ENCODE results near the gene COL23A1.

Gene COL23A1

GRCh38 chr5:178223828-178224335, 366.3 kb downstream of the COL23A1 start:
- Mint-ChIP-seq H3K36me3 (ENCODE audit: low read depth) (peaks cover 98% of the 10 kb centered on the region), H3K4me3 (no peak overlapping the region), H3K9me3 (no peaks in the 10 kb centered on the region), H3K4me1 (ENCODE audit: low read depth) (peaks cover 39% of the 10 kb centered on the region), H3K27me3 (no peaks in the 10 kb centered on the region), H3K27ac (peak overlapping the region; percentile 61)
- DNase-seq, result no peak

- Mint-ChIP-seq H3K27me3 (no peaks in the 10 kb centered on the region), H3K4me1 (ENCODE audit: low read depth) (peaks cover 33% of the 10 kb centered on the region), H3K9me3 (no peaks in the 10 kb centered on the region), H3K36me3 (ENCODE audit: low read depth) (peaks cover 98% of the 10 kb centered on the region), H3K27ac (peak overlapping the region; percentile 61), H3K4me3 (no peak overlapping the region)
- DNase-seq, result no peak
Measured at GRCh38 chr5:178223196-178223773, 366.9 kb downstream of the COL23A1 start.

GRCh38 chr5:178222292-178222691, 367.9 kb downstream of the COL23A1 start:
- Mint-ChIP-seq H3K4me1 (ENCODE audit: low read depth) (peaks cover 24% of the 10 kb centered on the region), H3K36me3 (ENCODE audit: low read depth) (peaks cover 94% of the 10 kb centered on the region), H3K4me3 (no peak overlapping the region)

GRCh38 chr5:178221853-178222252, 368.3 kb downstream of the COL23A1 start:
- H3K4me1 Mint-ChIP-seq (ENCODE audit: low read depth), result peaks cover 20% of the 10 kb centered on the region
- H3K27me3 Mint-ChIP-seq, result no peaks in the 10 kb centered on the region
- H3K4me3 Mint-ChIP-seq, result no peak overlapping the region
- peak overlapping the region; percentile 80 for H3K27ac Mint-ChIP-seq
- H3K9me3 Mint-ChIP-seq, result no peaks in the 10 kb centered on the region
- peaks cover 94% of the 10 kb centered on the region for H3K36me3 Mint-ChIP-seq (ENCODE audit: low read depth)
- no peak for DNase-seq

More at GRCh38 chr5:178222292-178222691, 367.9 kb downstream of the COL23A1 start:
- Mint-ChIP-seq H3K27ac (peak overlapping the region; percentile 80), H3K27me3 (no peaks in the 10 kb centered on the region), H3K9me3 (no peaks in the 10 kb centered on the region)
- DNase-seq, result no peak

- Mint-ChIP-seq H3K36me3 (ENCODE audit: low read depth) (peaks cover 94% of the 10 kb centered on the region), H3K4me3 (no peak overlapping the region), H3K27ac (peak overlapping the region; percentile 80), H3K27me3 (no peaks in the 10 kb centered on the region), H3K9me3 (no peaks in the 10 kb centered on the region), H3K4me1 (ENCODE audit: low read depth) (peaks cover 21% of the 10 kb centered on the region)
- DNase-seq, result no peak
Measured at GRCh38 chr5:178221282-178221681, 368.9 kb downstream of the COL23A1 start.

- H3K27me3 Mint-ChIP-seq, result no peaks in the 10 kb centered on the region
- H3K9me3 Mint-ChIP-seq, result no peaks in the 10 kb centered on the region
- DNase-seq, result no peak
- peaks cover 23% of the 10 kb centered on the region for H3K4me1 Mint-ChIP-seq (ENCODE audit: low read depth)
- H3K4me3 Mint-ChIP-seq, result no peak overlapping the region
- no peak overlapping the region for H3K27ac Mint-ChIP-seq
- H3K36me3 Mint-ChIP-seq (ENCODE audit: low read depth), result peaks cover 96% of the 10 kb centered on the region
Measured at GRCh38 chr5:178218827-178219226, 371.4 kb downstream of the COL23A1 start.

- Mint-ChIP-seq H3K4me1 (ENCODE audit: low read depth) (peaks cover 27% of the 10 kb centered on the region), H3K27ac (peak overlapping the region; percentile 32), H3K9me3 (no peaks in the 10 kb centered on the region), H3K4me3 (no peak overlapping the region), H3K27me3 (no peaks in the 10 kb centered on the region), H3K36me3 (ENCODE audit: low read depth) (peaks cover 96% of the 10 kb centered on the region)
- DNase-seq, result no peak
Measured at GRCh38 chr5:178218237-178218776, 371.9 kb downstream of the COL23A1 start.

- H3K27ac Mint-ChIP-seq, result peak overlapping the region; percentile 94
- H3K36me3 Mint-ChIP-seq (ENCODE audit: low read depth), result peaks cover 96% of the 10 kb centered on the region
- no peak overlapping the region for H3K4me3 Mint-ChIP-seq
Measured at GRCh38 chr5:178216779-178217178, 373.4 kb downstream of the COL23A1 start.

GRCh38 chr5:178216088-178216534, 374.1 kb downstream of the COL23A1 start:
- Mint-ChIP-seq H3K9me3 (no peaks in the 10 kb centered on the region), H3K27ac (peak overlapping the region; percentile 94), H3K27me3 (no peaks in the 10 kb centered on the region), H3K4me3 (no peak overlapping the region), H3K4me1 (ENCODE audit: low read depth) (peaks cover 16% of the 10 kb centered on the region), H3K36me3 (ENCODE audit: low read depth) (peaks cover 96% of the 10 kb centered on the region)
- DNase-seq, result no peak

More at GRCh38 chr5:178216779-178217178, 373.4 kb downstream of the COL23A1 start:
- Mint-ChIP-seq H3K9me3 (no peaks in the 10 kb centered on the region), H3K27me3 (no peaks in the 10 kb centered on the region), H3K4me1 (ENCODE audit: low read depth) (peaks cover 23% of the 10 kb centered on the region)
- no peak for DNase-seq

- no peaks in the 10 kb centered on the region for H3K27me3 Mint-ChIP-seq
- peak overlapping the region; percentile 94 for H3K27ac Mint-ChIP-seq
- peaks cover 96% of the 10 kb centered on the region for H3K36me3 Mint-ChIP-seq (ENCODE audit: low read depth)
- no peak for DNase-seq
- H3K4me3 Mint-ChIP-seq, result peak overlapping the region; percentile 24
- H3K9me3 Mint-ChIP-seq, result no peaks in the 10 kb centered on the region
- H3K4me1 Mint-ChIP-seq (ENCODE audit: low read depth), result peaks cover 14% of the 10 kb centered on the region
Measured at GRCh38 chr5:178215280-178216002, 374.8 kb downstream of the COL23A1 start.

- Mint-ChIP-seq H3K27ac (peak overlapping the region; percentile 94), H3K4me1 (ENCODE audit: low read depth) (peaks cover 20% of the 10 kb centered on the region), H3K36me3 (ENCODE audit: low read depth) (peaks cover 96% of the 10 kb centered on the region), H3K4me3 (peak overlapping the region; percentile 24), H3K9me3 (no peaks in the 10 kb centered on the region), H3K27me3 (no peaks in the 10 kb centered on the region)
- no peak for DNase-seq
Measured at GRCh38 chr5:178214160-178214803, 375.9 kb downstream of the COL23A1 start.

GRCh38 chr5:178213748-178214151, 376.4 kb downstream of the COL23A1 start:
- peaks cover 97% of the 10 kb centered on the region for H3K36me3 Mint-ChIP-seq (ENCODE audit: low read depth)
- peaks cover 25% of the 10 kb centered on the region for H3K4me1 Mint-ChIP-seq (ENCODE audit: low read depth)
- H3K4me3 Mint-ChIP-seq, result peak overlapping the region; percentile 2
- peak overlapping the region; percentile 94 for H3K27ac Mint-ChIP-seq
- no peaks in the 10 kb centered on the region for H3K27me3 Mint-ChIP-seq
- H3K9me3 Mint-ChIP-seq, result no peaks in the 10 kb centered on the region
- DNase-seq, result no peak

GRCh38 chr5:178213003-178213461, 377.2 kb downstream of the COL23A1 start:
- Mint-ChIP-seq H3K36me3 (ENCODE audit: low read depth) (peaks cover 97% of the 10 kb centered on the region), H3K4me1 (ENCODE audit: low read depth) (peaks cover 27% of the 10 kb centered on the region)

GRCh38 chr5:178212241-178213002, 377.8 kb downstream of the COL23A1 start:
- peak overlapping the region; percentile 94 for H3K27ac Mint-ChIP-seq
- no peaks in the 10 kb centered on the region for H3K9me3 Mint-ChIP-seq
- peak overlapping the region; percentile 18 for H3K4me3 Mint-ChIP-seq
- peaks cover 100% of the 10 kb centered on the region for H3K36me3 Mint-ChIP-seq (ENCODE audit: low read depth)
- no peaks in the 10 kb centered on the region for H3K27me3 Mint-ChIP-seq
- H3K4me1 Mint-ChIP-seq (ENCODE audit: low read depth), result peaks cover 33% of the 10 kb centered on the region
- DNase-seq, result no peak

More at GRCh38 chr5:178213003-178213461, 377.2 kb downstream of the COL23A1 start:
- Mint-ChIP-seq H3K4me3 (peak overlapping the region; percentile 18), H3K27ac (peak overlapping the region; percentile 94), H3K27me3 (no peaks in the 10 kb centered on the region), H3K9me3 (no peaks in the 10 kb centered on the region)
- no peak for DNase-seq
